ENCODE measurements around the gene NOBOX.

NOBOX gene

DNA sequence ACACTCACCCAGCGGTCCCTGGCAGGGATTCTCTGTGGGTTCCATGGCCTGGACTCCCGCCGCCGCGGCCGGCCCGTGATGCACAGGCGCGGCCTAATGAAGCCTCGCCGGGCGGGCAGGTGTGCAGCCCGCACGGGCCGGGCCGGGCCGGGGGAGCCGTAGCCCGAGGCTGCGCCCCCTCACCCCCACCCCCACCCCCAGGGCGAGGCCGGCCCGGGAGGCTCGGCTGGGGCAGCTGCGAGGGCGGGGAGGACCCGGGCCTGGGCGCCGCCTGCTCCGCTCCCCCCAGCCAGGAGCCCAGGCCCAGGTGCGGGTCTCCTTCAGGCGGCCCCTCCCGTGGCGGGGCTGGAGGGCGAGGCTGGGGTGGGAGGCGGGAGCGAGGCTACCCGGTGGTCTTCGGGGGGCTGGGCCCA, at the start of gene NOBOX:
Gene NOBOX, minus strand, starts transcription at position 45 of the 413 bp plus-strand sequence.
- ChIA-PET POLR2A (no interaction called here), CTCF (no interaction called here)
- no peak for DNase-seq (ENCODE audit: extremely low spot score)
- TF ChIP-seq CTCF (IDR thresholded peaks at IDR 0.05; ENCODE audit: control extremely low read depth, extremely low read depth, low read depth, missing control alignments) = no peak

GRCh38 chr7:144452064-144452463, 48.6 kb upstream of the NOBOX start:
- TF ChIP-seq CTCF (IDR thresholded peaks at IDR 0.05; ENCODE audit: control extremely low read depth, extremely low read depth, low read depth, missing control alignments) = no peak
- CTCF ChIA-PET = interaction anchor here (3.5 kb wide), 1 partner anchor 15 kb away, joined by 13 read pairs; no protein-coding TSS in a partner anchor
- POLR2A ChIA-PET = no interaction called here
- no peak for DNase-seq (ENCODE audit: extremely low spot score)

DNA sequence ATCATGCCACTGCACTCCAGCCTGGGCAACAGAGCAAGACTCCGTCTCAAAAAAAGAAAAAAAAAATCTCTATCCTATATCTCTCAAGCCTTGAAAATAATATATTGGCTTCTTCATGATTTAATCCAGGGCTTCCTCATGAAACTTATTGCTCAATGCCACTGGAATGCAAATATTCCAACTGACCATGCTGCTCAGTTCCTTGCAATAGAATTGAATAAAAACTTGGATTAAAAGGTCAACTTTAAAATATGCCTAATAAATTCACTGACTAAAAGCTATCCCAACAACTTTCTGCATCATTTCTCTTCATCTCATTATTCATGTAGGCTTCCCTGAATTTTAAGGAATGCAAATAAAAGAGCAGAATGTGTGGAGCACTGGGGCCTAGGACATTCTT, 42.1 kb upstream of the NOBOX start:
- ChIA-PET POLR2A (no interaction called here), CTCF (interaction anchor here (1.0 to 1.1 kb wide), 2 partner anchors 8 to 30 kb away, joined by 3 to 4 read pairs; no protein-coding TSS in a partner anchor)
- no peak for DNase-seq (ENCODE audit: extremely low spot score)
- no peak for TF ChIP-seq CTCF (IDR thresholded peaks at IDR 0.05; ENCODE audit: control extremely low read depth, extremely low read depth, low read depth, missing control alignments)

- ChIA-PET CTCF (interaction anchor here (1.4 to 2.9 kb wide), 2 partner anchors 48 to 312 kb away, joined by 4 to 9 read pairs; no protein-coding TSS in a partner anchor), POLR2A (no interaction called here)
- no peak for DNase-seq (ENCODE audit: extremely low spot score)
- TF ChIP-seq CTCF (IDR thresholded peaks at IDR 0.05; ENCODE audit: control extremely low read depth, extremely low read depth, low read depth, missing control alignments) = no peak
These were observed 36.3 kb upstream of the NOBOX start for GRCh38 chr7:144439717-144440205.

GRCh38 chr7:144438759-144439158, 35.3 kb upstream of the NOBOX start:
- no peak for TF ChIP-seq CTCF (IDR thresholded peaks at IDR 0.05; ENCODE audit: control extremely low read depth, extremely low read depth, low read depth, missing control alignments)
- DNase-seq (ENCODE audit: extremely low spot score) = no peak
- CTCF ChIA-PET = interaction anchor here (1.4 to 2.9 kb wide), 3 partner anchors 47 to 311 kb away, joined by 4 to 9 read pairs (median 6); no protein-coding TSS in a partner anchor
- POLR2A ChIA-PET = no interaction called here

DNA sequence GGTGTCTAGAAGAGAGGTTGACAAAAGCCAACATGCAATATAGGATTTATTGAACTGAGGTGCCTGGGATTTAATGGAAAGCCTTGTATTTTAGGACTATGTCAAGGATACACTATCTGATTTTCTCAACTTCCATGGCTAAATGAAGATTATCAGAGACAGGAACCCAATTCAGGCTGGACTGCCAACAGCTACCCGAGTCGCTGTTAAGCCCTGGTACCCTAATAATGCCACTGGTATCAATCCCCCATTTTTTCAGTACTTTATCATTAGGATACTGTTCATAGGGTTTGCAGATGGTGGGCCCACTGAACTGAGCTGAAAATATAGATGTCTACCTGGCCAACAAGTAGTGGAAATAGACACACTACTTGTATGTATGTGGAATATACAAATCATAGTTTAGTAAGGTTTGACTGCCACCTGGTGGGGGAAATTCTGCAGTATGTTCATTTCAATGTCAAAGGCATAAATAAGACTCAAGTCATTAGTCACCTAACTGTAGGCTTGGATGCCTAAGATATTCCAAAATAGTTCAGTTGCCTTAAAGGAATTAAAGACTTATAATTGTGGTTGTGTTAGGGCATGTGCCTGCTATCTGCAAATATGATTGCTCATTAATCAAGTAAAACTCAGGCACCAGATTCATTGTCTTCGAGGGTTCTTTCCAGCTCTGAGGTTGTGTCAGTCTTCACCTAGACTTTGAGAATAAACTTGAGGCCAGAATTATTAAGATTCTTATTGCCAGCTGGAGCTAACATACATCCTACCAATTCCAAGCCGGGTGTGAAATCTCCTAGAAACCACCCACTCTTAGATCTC, 34.1 kb upstream of the NOBOX start:
- CTCF ChIA-PET = interaction anchor here (0.7 to 3.1 kb wide), 9 partner anchors 9 to 260 kb away, joined by 3 to 13 read pairs (median 4); no protein-coding TSS in a partner anchor
- DNase-seq (ENCODE audit: extremely low spot score) = peak; percentile 37
- POLR2A ChIA-PET = no interaction called here
- peak; percentile 50 for TF ChIP-seq CTCF (IDR thresholded peaks at IDR 0.05; ENCODE audit: control extremely low read depth, extremely low read depth, low read depth, missing control alignments)

Data from GM10248 (cell line).